OCI-LY1 (cell line): Measurements from ENCODE around the gene C16orf74.

Experiments used
- EZH2 ChIP-seq: fragments of 200-600 bp; sonication (generic), shearing (Covaris generic); IDR thresholded peaks from 2 replicates; pipeline ENCODE4 v1.8.0; 2017; ENCODE audit warnings: borderline replicate concordance, mixed run types, mild to moderate bottlenecking, antibody characterized with exemption, low read length, moderate library complexity, mixed read lengths
- TF ChIP-seq, protein P1 (sequence below): fragments of 200-600 bp; sonication (generic), shearing (Covaris generic); IDR thresholded peaks from 2 replicates; pipeline ENCODE4 v1.5.1; 2017; ENCODE audit warnings: mild to moderate bottlenecking, antibody characterized with exemption, low read length, moderate library complexity, mixed read lengths

DNA sequence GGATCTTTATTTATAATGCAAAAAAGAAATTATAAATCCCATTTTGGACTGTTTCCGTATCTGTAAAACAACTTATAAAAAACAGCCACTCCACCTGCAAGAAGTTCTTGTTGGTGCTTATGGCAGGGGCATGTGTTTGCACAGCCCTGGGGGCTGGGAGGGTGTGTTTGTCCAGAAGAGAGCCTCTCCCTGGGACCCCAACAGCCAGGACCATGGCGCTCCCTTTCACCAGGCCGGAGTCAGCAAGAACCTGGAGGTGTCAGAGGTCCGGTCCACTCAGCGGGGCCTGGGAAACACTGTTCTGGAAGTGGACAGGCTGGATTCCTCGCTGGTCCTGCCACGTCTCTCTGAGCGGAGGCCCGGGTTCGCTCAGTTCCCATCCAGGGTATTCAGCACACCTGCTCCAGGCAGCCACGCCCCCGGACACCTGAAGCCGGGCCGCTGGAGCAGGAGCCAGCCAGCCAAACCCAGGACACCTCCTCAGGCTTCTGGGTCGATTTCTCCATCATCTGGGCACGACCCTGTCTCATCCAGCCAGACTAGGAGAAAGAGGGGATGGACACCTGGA lies 43.3 kb downstream of the C16orf74 start:
- TF ChIP-seq, protein P1, sequence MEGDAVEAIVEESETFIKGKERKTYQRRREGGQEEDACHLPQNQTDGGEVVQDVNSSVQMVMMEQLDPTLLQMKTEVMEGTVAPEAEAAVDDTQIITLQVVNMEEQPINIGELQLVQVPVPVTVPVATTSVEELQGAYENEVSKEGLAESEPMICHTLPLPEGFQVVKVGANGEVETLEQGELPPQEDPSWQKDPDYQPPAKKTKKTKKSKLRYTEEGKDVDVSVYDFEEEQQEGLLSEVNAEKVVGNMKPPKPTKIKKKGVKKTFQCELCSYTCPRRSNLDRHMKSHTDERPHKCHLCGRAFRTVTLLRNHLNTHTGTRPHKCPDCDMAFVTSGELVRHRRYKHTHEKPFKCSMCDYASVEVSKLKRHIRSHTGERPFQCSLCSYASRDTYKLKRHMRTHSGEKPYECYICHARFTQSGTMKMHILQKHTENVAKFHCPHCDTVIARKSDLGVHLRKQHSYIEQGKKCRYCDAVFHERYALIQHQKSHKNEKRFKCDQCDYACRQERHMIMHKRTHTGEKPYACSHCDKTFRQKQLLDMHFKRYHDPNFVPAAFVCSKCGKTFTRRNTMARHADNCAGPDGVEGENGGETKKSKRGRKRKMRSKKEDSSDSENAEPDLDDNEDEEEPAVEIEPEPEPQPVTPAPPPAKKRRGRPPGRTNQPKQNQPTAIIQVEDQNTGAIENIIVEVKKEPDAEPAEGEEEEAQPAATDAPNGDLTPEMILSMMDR, result no peak
- no peak for TF ChIP-seq EZH2
